ENCODE measurements around the gene AKNAD1.

GRCh38 chr1:108882837-108883236 is 25.9 kb upstream of the AKNAD1 start:
- no peak for TF ChIP-seq POLR2AphosphoS5 (IDR thresholded peaks at IDR 0.05; ENCODE audit: borderline replicate concordance, low read depth, low read length)
- TF ChIP-seq EZH2 (IDR thresholded peaks at IDR 0.05): no peak
- TF ChIP-seq FOXP2 (optimal IDR thresholded peaks at IDR 0.05; ENCODE audit: control extremely low read depth, extremely low read length, insufficient read depth): no peak

Measured in SK-N-MC (cell line).